CD4-positive, alpha-beta memory T cell (primary cell): Measurements from ENCODE around the gene CA14. TPM values are rescaled to one million over a fixed set of nuclear protein-coding genes. Genes with fewer than 3 reads are reported as not detected.
A peak's percentile ranks its signal among the peaks of the same experiment; 100 is the strongest.
"Not testable (repeated sequence)": the region's sequence is repeated elsewhere in the genome, so short reads cannot be mapped to it uniquely, and the experiment has no call there.

Source experiments
- CTCF ChIA-PET: fragments of 350-600 bp; sonication (Branson Sonifier 250); formaldehyde crosslinking; loops from one replicate; lab custom pipeline; 2021; ENCODE audit warnings: inconsistent platforms; ENCODE audit not compliant: partially characterized antibody; lab: Charles Lee
- POLR2A ChIA-PET: fragments of 350-600 bp; sonication (Branson Sonifier 250); formaldehyde crosslinking; loops from one replicate; lab custom pipeline; 2021; ENCODE audit not compliant: partially characterized antibody; lab: Charles Lee
- DNase-seq, 5 donors: peaks; one replicate each; pipeline versions ENCODE4 v3.0.0 to v3.0.0-alpha.2; 2020 to 2022; ENCODE audit warnings: mixed read lengths in 1 of 5
- H3K27ac ChIP-seq: one replicate; pipeline ENCODE4 v1.7.0; 2013; ENCODE audit warnings: low read depth, low read length
- H3K27me3 ChIP-seq: 2 replicates; pipeline ENCODE4 v1.7.0; 2013; ENCODE audit warnings: mild to moderate bottlenecking, low read length, moderate library complexity; ENCODE audit not compliant: insufficient read depth
- H3K36me3 ChIP-seq: 2 replicates; pipeline ENCODE4 v1.7.0; 2013; ENCODE audit warnings: mild to moderate bottlenecking, low read length, moderate library complexity; ENCODE audit not compliant: insufficient read depth
- H3K4me1 ChIP-seq: 2 replicates; pipeline ENCODE4 v1.7.0; 2013; ENCODE audit warnings: mild to moderate bottlenecking, low read length, moderate library complexity; ENCODE audit not compliant: insufficient read depth
- H3K4me3 ChIP-seq, 2 donors: one replicate each; pipeline ENCODE4 v1.7.0; 2013; ENCODE audit warnings: low read length in 2 of 2, mild to moderate bottlenecking in 1 of 2
- H3K9me3 ChIP-seq, 2 donors: one replicate each; pipeline ENCODE4 v1.7.0; 2013; ENCODE audit warnings: low read length in 2 of 2, control low read depth in 1 of 2; ENCODE audit not compliant: control insufficient read depth in 1 of 2
- H3K27ac Mint-ChIP-seq, 7 donors: one replicate each; pipeline ENCODE4 v1.8.0; 2020 to 2021; ENCODE audit warnings: mixed read lengths in 7 of 7, mild to moderate bottlenecking in 6 of 7, inconsistent platforms in 3 of 7, moderate library complexity in 3 of 7
- H3K27me3 Mint-ChIP-seq, 2 donors: one replicate each; pipeline ENCODE4 v1.8.0; 2020 to 2021; ENCODE audit warnings: mixed read lengths in 2 of 2
- H3K36me3 Mint-ChIP-seq, 2 donors: one replicate each; pipeline ENCODE4 v1.8.0; 2020 to 2021; ENCODE audit warnings: mixed read lengths in 2 of 2, inconsistent platforms in 1 of 2, mild to moderate bottlenecking in 1 of 2
- H3K4me1 Mint-ChIP-seq, 4 donors: one replicate each; pipeline ENCODE4 v1.8.0; 2020 to 2021; ENCODE audit warnings: mixed read lengths in 4 of 4, mild to moderate bottlenecking in 1 of 4
- H3K4me3 Mint-ChIP-seq, 8 donors: one replicate each; pipeline ENCODE4 v1.8.0; 2020 to 2021; ENCODE audit warnings: mixed read lengths in 8 of 8, mild to moderate bottlenecking in 7 of 8, moderate library complexity in 6 of 8, inconsistent platforms in 3 of 8
- H3K9me3 Mint-ChIP-seq, 8 donors: one replicate each; pipeline ENCODE4 v1.8.0; 2020 to 2021; ENCODE audit warnings: mixed read lengths in 8 of 8, mild to moderate bottlenecking in 5 of 8, inconsistent platforms in 3 of 8, moderate library complexity in 1 of 8
- intact Hi-C: fragments of 100-400 bp; cut with micrococcal nuclease; formaldehyde crosslinking; loops from one replicate; pipeline ENCODE4 v1.15.1; 2023
- polyA plus RNA-seq, 2 donors: library from polyadenylated mRNA; unstranded; fragments of 300-500 nt; fragmentation: Illumina TruSeq; gene quantifications; one replicate each; pipeline ENCODE4 v1.2.3, GENCODE V29; 2021
- total RNA-seq, 2 experiments: library from RNA; stranded (reverse); gene quantifications; one replicate each; pipeline ENCODE4 v1.2.3, GENCODE V29; 2021

CA14 gene
- total RNA-seq (not detected), polyA plus RNA-seq (under 1 TPM in 1 of 2 donors, not detected in 1; 0.40 TPM)

GRCh38 chr1:150257624-150258585 lies at the start of gene CA14:
TSS of gene CA14 (plus strand) at chr1:150257774. CDS start at chr1:150258129, 355 bp downstream.
- no peak for DNase-seq
- Mint-ChIP-seq H3K4me1 (peaks cover 8 to 25% (median 13%) of the 10 kb centered on the region in 4 donors), H3K4me3 (peak within 1 kb of the TSS in 2 of 8 donors; percentile 4 to 81), H3K27ac (peak within 1 kb of the TSS in 1 of 7 donors; percentile 55), H3K9me3 (no peaks in the 10 kb centered on the region), H3K27me3 (peaks cover 21 to 28% of the 10 kb centered on the region in 2 donors), H3K36me3 (no peaks in the 10 kb centered on the region)
- Histone ChIP-seq H3K27ac (no peak within 1 kb of the TSS), H3K36me3 (no peaks in the 10 kb centered on the region), H3K4me3 (no peak within 1 kb of the TSS), H3K27me3 (peaks cover 27% of the 10 kb centered on the region), H3K4me1 (peaks cover 15% of the 10 kb centered on the region), H3K9me3 (no peaks in the 10 kb centered on the region)
- intact Hi-C loops, result loop anchor here (5.0 kb wide), 1 partner anchor 739 kb away; no protein-coding TSS in a partner anchor
- CTCF ChIA-PET, result interaction anchor here (4.5 kb wide), 1 partner anchor 24 kb away, joined by 45 read pairs; the partner anchor contains the start of gene CIART
- POLR2A ChIA-PET, result no interaction called here

- intact Hi-C loops, H3K27me3 ChIP-seq, H3K36me3 Mint-ChIP-seq, POLR2A ChIA-PET, H3K27ac Mint-ChIP-seq, H3K27ac ChIP-seq, H3K9me3 ChIP-seq, H3K4me1 Mint-ChIP-seq, H3K27me3 Mint-ChIP-seq, DNase-seq, H3K4me3 Mint-ChIP-seq, H3K9me3 Mint-ChIP-seq, H3K4me3 ChIP-seq, H3K36me3 ChIP-seq, H3K4me1 ChIP-seq: not testable (repeated sequence)
- CTCF ChIA-PET, result interaction anchor here (0.6 kb wide), 1 partner anchor 22 kb away, joined by 3 read pairs; no protein-coding TSS in a partner anchor
Observed at GRCh38 chr1:150208460-150208859, 49.1 kb upstream of the CA14 start.

GRCh38 chr1:150210091-150210490 lies 47.5 kb upstream of the CA14 start:
- Histone ChIP-seq H3K9me3 (no peaks in the 10 kb centered on the region), H3K27ac (no peak overlapping the region), H3K27me3 (no peaks in the 10 kb centered on the region), H3K4me1 (peaks cover 12% of the 10 kb centered on the region), H3K36me3 (no peaks in the 10 kb centered on the region), H3K4me3 (no peak overlapping the region)
- H3K36me3 Mint-ChIP-seq, result no peaks in the 10 kb centered on the region
- intact Hi-C loops, result no loop called here
- H3K4me3 Mint-ChIP-seq, result no peak overlapping the region
- no peak for DNase-seq
- H3K4me1 Mint-ChIP-seq, result peaks cover 8 to 18% (median 14%) of the 10 kb centered on the region in 4 donors
- H3K9me3 Mint-ChIP-seq, result no peaks in the 10 kb centered on the region
- no peaks in the 10 kb centered on the region for H3K27me3 Mint-ChIP-seq
- POLR2A ChIA-PET, result no interaction called here
- CTCF ChIA-PET, result interaction anchor here (0.6 to 1.2 kb wide), 5 partner anchors 19 to 248 kb away, joined by 3 to 5 read pairs (median 3); no protein-coding TSS in a partner anchor
- H3K27ac Mint-ChIP-seq, result no peak overlapping the region

GRCh38 chr1:150210706-150211105 lies 46.9 kb upstream of the CA14 start:
- no peak overlapping the region for H3K4me3 ChIP-seq
- Mint-ChIP-seq H3K36me3 (no peaks in the 10 kb centered on the region), H3K4me1 (peaks cover 8 to 18% (median 14%) of the 10 kb centered on the region in 4 donors), H3K9me3 (no peaks in the 10 kb centered on the region), H3K27ac (no peak overlapping the region), H3K27me3 (no peaks in the 10 kb centered on the region), H3K4me3 (no peak overlapping the region)
- no peaks in the 10 kb centered on the region for H3K27me3 ChIP-seq
- CTCF ChIA-PET, result interaction anchor here (0.6 to 1.2 kb wide), 4 partner anchors 18 to 249 kb away, joined by 3 to 5 read pairs (median 3); no protein-coding TSS in a partner anchor
- H3K4me1 ChIP-seq, result peaks cover 12% of the 10 kb centered on the region
- H3K27ac ChIP-seq, result no peak overlapping the region
- intact Hi-C loops, result no loop called here
- no peak for DNase-seq
- no peaks in the 10 kb centered on the region for H3K36me3 ChIP-seq
- POLR2A ChIA-PET, result no interaction called here
- no peaks in the 10 kb centered on the region for H3K9me3 ChIP-seq

- H3K36me3 ChIP-seq, result no peaks in the 10 kb centered on the region
- no peaks in the 10 kb centered on the region for H3K36me3 Mint-ChIP-seq
- ChIA-PET POLR2A (interaction anchor here (1.3 to 2.5 kb wide), 2 partner anchors 22 to 24 kb away, joined by 7 to 17 read pairs; partner anchors contain the start of gene ANP32E), CTCF (no interaction called here)
- no peak overlapping the region for H3K27ac ChIP-seq
- no peaks in the 10 kb centered on the region for H3K27me3 ChIP-seq
- H3K4me1 Mint-ChIP-seq, result peaks cover 8 to 18% (median 14%) of the 10 kb centered on the region in 4 donors
- no peaks in the 10 kb centered on the region for H3K27me3 Mint-ChIP-seq
- H3K27ac Mint-ChIP-seq, result peak overlapping the region in 1 of 7 donors; percentile 12
- no peaks in the 10 kb centered on the region for H3K9me3 ChIP-seq
- DNase-seq, result no peak
- H3K9me3 Mint-ChIP-seq, result no peaks in the 10 kb centered on the region
- H3K4me3 Mint-ChIP-seq, result no peak overlapping the region
- peaks cover 12% of the 10 kb centered on the region for H3K4me1 ChIP-seq
- intact Hi-C loops, result no loop called here
- no peak overlapping the region for H3K4me3 ChIP-seq
Observed at GRCh38 chr1:150212070-150212469, 45.5 kb upstream of the CA14 start.

GRCh38 chr1:150213170-150214098 lies 44.1 kb upstream of the CA14 start:
- CTCF ChIA-PET, result interaction anchor here (0.7 to 1.2 kb wide), 8 partner anchors 15 to 147 kb away, joined by 3 to 5 read pairs (median 4); partner anchors contain the start of gene ANP32E
- peak; percentile 87 to 92 (median 89) for DNase-seq
- Mint-ChIP-seq H3K36me3 (no peaks in the 10 kb centered on the region), H3K4me1 (peaks cover 8 to 18% (median 14%) of the 10 kb centered on the region in 4 donors), H3K4me3 (peak overlapping the region; percentile 86 to 95 (median 92)), H3K27ac (peak overlapping the region; percentile 89 to 99 (median 97)), H3K9me3 (no peaks in the 10 kb centered on the region), H3K27me3 (no peaks in the 10 kb centered on the region)
- no peaks in the 10 kb centered on the region for H3K9me3 ChIP-seq
- H3K4me3 ChIP-seq, result peak overlapping the region; percentile 39 to 42
- POLR2A ChIA-PET, result interaction anchor here (0.6 to 2.5 kb wide), 6 partner anchors 20 to 1280 kb away, joined by 3 to 17 read pairs (median 6); partner anchors contain the start of gene ANP32E
- peaks cover 12% of the 10 kb centered on the region for H3K4me1 ChIP-seq
- no peaks in the 10 kb centered on the region for H3K36me3 ChIP-seq
- no peaks in the 10 kb centered on the region for H3K27me3 ChIP-seq
- H3K27ac ChIP-seq, result peak overlapping the region; percentile 67
- intact Hi-C loops, result loop anchor here (1.0 kb wide), 1 partner anchor 21 kb away; no protein-coding TSS in a partner anchor
